Nephron progenitor cell (in vitro differentiated cells): ENCODE data around the gene B3GAT1.

ENCODE experiments used
- DNase-seq: peaks from one replicate; pipeline ENCODE4 v3.0.0; 2021
- H3K27ac Mint-ChIP-seq: 2 replicates; pipeline ENCODE4 v1.8.0; 2021; ENCODE audit warnings: mild to moderate bottlenecking, moderate library complexity, mixed read lengths
- H3K27me3 Mint-ChIP-seq: 2 replicates; pipeline ENCODE4 v1.8.0; 2021; ENCODE audit warnings: mild to moderate bottlenecking, low read depth, mixed read lengths; ENCODE audit not compliant: poor library complexity
- H3K36me3 Mint-ChIP-seq: 2 replicates; pipeline ENCODE4 v1.8.0; 2021; ENCODE audit warnings: low read depth, mixed read lengths
- H3K4me1 Mint-ChIP-seq: 2 replicates; pipeline ENCODE4 v1.8.0; 2021; ENCODE audit warnings: mixed read lengths
- H3K4me3 Mint-ChIP-seq: 2 replicates; pipeline ENCODE4 v1.8.0; 2021; ENCODE audit warnings: mild to moderate bottlenecking, moderate library complexity, mixed read lengths
- H3K9me3 Mint-ChIP-seq: 2 replicates; pipeline ENCODE4 v1.8.0; 2021; ENCODE audit warnings: mild to moderate bottlenecking, moderate library complexity, mixed read lengths
- TF ChIP-seq, protein P1 (sequence below): fragments of 200-600 bp; sonication (generic); IDR thresholded peaks from 2 replicates; pipeline ENCODE4 v1.5.0; 2021; ENCODE audit warnings: antibody characterized with exemption

B3GAT1 gene

DNA sequence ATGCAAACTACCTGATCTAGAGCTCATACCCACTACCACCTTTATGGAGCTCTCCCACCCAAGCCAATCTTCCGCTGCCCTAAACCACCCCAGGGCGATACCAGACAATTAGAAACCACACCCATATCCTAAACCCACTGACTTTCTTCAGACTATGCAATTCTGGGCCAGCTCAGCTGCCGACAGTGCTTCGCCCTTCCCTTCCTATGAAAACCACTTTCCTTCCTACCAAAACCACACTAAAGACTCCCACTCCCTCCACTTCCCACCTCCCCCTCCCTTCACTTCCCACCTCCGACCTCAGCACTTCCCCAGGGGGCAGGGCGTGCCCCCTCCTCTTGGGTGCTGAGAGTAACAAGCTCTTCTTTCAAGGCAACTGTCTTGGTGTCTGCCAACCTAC, 25.1 kb downstream of the B3GAT1 start:
- TF ChIP-seq, protein P1, sequence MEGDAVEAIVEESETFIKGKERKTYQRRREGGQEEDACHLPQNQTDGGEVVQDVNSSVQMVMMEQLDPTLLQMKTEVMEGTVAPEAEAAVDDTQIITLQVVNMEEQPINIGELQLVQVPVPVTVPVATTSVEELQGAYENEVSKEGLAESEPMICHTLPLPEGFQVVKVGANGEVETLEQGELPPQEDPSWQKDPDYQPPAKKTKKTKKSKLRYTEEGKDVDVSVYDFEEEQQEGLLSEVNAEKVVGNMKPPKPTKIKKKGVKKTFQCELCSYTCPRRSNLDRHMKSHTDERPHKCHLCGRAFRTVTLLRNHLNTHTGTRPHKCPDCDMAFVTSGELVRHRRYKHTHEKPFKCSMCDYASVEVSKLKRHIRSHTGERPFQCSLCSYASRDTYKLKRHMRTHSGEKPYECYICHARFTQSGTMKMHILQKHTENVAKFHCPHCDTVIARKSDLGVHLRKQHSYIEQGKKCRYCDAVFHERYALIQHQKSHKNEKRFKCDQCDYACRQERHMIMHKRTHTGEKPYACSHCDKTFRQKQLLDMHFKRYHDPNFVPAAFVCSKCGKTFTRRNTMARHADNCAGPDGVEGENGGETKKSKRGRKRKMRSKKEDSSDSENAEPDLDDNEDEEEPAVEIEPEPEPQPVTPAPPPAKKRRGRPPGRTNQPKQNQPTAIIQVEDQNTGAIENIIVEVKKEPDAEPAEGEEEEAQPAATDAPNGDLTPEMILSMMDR = no peak
- DNase-seq = no peak
- Mint-ChIP-seq H3K9me3 (no peaks in the 10 kb centered on the region), H3K27me3 (peaks cover 6% of the 10 kb centered on the region), H3K4me1 (peaks cover 7% of the 10 kb centered on the region), H3K4me3 (no peak overlapping the region), H3K36me3 (no peaks in the 10 kb centered on the region), H3K27ac (peak overlapping the region; percentile 11)

DNA sequence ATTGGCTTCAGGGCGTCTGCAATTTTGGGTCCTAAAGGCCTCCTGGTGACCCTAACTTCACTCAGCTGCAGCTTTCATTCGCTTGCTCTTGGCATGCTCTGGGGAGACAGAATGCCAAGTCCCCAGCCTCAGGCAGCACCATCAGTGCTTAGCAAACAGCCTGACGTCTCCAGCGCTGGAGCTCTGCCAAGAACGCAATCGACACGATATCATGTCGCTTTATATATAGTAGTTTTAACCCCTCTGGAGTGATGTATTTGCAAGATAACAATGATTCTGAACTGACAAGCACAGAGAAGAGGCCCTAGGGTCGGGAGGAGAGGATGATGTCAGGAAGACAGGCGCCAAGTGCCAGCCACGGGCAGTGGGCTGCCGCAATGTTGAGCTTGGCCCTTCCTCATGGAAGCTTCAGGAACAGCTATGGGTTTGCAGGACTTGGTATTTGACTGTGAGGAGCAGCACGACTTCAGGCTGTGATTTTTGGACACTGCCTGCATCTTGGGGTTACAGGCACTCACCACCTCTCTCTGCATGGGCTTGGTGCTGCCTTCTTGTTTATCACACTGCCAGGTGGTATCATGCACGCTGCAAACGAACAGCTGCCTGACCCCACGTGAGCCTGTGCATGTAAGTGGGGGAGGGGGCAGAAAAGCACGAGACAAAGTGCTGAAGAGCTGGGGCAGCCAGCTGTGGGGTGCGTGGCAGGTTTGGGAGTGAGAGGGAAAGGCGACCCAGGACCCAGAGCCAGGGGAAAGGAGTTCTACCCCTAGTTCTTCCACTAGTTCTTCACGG, 26.1 kb downstream of the B3GAT1 start:
- H3K27me3 Mint-ChIP-seq = peaks cover 6% of the 10 kb centered on the region
- peaks cover 14% of the 10 kb centered on the region for H3K4me1 Mint-ChIP-seq
- H3K9me3 Mint-ChIP-seq = no peaks in the 10 kb centered on the region
- H3K27ac Mint-ChIP-seq = no peak overlapping the region
- TF ChIP-seq, protein P1 = no peak
- H3K36me3 Mint-ChIP-seq = no peaks in the 10 kb centered on the region
- H3K4me3 Mint-ChIP-seq = no peak overlapping the region
- no peak for DNase-seq

DNA sequence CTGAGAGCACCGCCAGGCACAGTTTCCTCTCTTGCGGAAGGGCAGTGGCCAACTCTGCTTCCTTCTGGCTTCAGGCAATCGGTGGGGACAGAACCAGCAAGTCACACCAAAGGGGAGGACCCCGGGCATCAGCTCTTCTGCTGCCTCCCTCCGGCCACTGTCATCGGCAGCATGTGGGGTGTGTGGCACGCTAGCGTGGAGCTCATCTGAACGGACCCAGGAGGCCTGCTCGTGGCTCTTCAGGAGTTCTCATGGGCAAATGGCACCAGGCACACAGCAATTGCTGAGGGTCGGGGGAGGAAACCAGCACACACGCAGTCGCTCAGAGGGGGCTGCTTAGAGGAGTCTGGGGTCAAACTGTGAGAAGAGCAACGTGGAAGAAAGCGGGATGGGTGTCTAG, 26.9 kb downstream of the B3GAT1 start:
- H3K27me3 Mint-ChIP-seq = peaks cover 6% of the 10 kb centered on the region
- no peak overlapping the region for H3K4me3 Mint-ChIP-seq
- no peaks in the 10 kb centered on the region for H3K9me3 Mint-ChIP-seq
- DNase-seq = no peak
- peaks cover 14% of the 10 kb centered on the region for H3K4me1 Mint-ChIP-seq
- TF ChIP-seq, protein P1 = no peak
- no peaks in the 10 kb centered on the region for H3K36me3 Mint-ChIP-seq
- no peak overlapping the region for H3K27ac Mint-ChIP-seq

- Mint-ChIP-seq H3K9me3 (no peaks in the 10 kb centered on the region), H3K36me3 (no peaks in the 10 kb centered on the region), H3K27me3 (peaks cover 6% of the 10 kb centered on the region), H3K4me3 (no peak overlapping the region), H3K27ac (no peak overlapping the region), H3K4me1 (peaks cover 14% of the 10 kb centered on the region)
- no peak for DNase-seq
- TF ChIP-seq, protein P1 = no peak
These were observed 27.6 kb downstream of the B3GAT1 start for GRCh38 chr11:134384406-134384805.

DNA sequence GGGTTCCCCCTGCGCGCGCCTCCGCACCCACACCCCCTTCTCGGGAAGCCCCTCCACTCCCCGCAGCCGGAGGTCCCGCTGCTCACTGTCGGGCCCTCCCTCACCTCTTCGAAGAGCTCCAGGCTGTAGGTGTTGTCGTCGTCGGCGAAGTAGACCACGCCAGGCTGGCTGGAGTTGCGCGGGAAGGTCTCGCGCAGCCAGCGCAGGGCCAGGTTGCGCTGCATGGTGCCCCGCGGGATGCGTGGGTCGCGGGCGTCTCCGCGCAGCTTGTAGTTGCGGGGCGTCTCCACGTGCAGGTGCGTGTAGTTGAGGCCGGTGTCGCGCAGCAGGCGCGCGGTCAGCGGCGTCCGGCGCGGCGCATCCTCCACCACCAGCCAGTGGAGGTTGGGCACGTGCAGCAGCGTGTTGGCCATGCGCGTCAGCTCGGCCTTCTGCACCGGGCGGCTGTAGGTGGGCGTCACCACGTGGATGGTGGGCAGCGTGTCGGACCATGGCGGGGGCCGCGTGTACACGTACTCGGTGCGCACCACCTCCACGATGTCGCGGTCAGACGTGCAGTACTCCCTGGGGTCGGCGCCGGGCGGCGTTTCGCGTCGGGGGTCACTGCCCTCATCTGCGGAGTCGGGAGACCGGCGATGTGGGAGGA, 28.3 kb downstream of the B3GAT1 start:
- DNase-seq = no peak
- no peak overlapping the region for H3K27ac Mint-ChIP-seq
- peaks cover 6% of the 10 kb centered on the region for H3K27me3 Mint-ChIP-seq
- peaks cover 14% of the 10 kb centered on the region for H3K4me1 Mint-ChIP-seq
- no peaks in the 10 kb centered on the region for H3K9me3 Mint-ChIP-seq
- TF ChIP-seq, protein P1 = no peak
- H3K4me3 Mint-ChIP-seq = no peak overlapping the region
- no peaks in the 10 kb centered on the region for H3K36me3 Mint-ChIP-seq
